ENCODE data around the gene FGFR4.

FGFR4 gene

GRCh38 chr5:177043114-177043513 lies 43.6 kb upstream of the FGFR4 start:
- TF ChIP-seq TCF12 (IDR thresholded peaks at IDR 0.05; ENCODE audit: low read depth) = no peak
- TF ChIP-seq EGR1 (IDR thresholded peaks at IDR 0.05) = no peak
- TF ChIP-seq CREB1 (IDR thresholded peaks at IDR 0.05; ENCODE audit: low read depth) = no peak
- TF ChIP-seq REST (IDR thresholded peaks at IDR 0.05; ENCODE audit: low read depth) = no peak
- TF ChIP-seq NFIC (IDR thresholded peaks at IDR 0.05) = no peak
- no peak for TF ChIP-seq MAX (IDR thresholded peaks at IDR 0.05)
- no peak for TF ChIP-seq EP300 (IDR thresholded peaks at IDR 0.05; ENCODE audit: borderline replicate concordance)
- no peak for TF ChIP-seq FOXM1 (IDR thresholded peaks at IDR 0.05; ENCODE audit: borderline replicate concordance, low read depth)
- no peak for TF ChIP-seq TAF1 (IDR thresholded peaks at IDR 0.05; ENCODE audit: low read depth)
- no peak for TF ChIP-seq CEBPB (IDR thresholded peaks at IDR 0.05)
- TF ChIP-seq TEAD4 (IDR thresholded peaks at IDR 0.05) = no peak
- TF ChIP-seq YY1 (IDR thresholded peaks at IDR 0.05; ENCODE audit: low read depth) = no peak
- TF ChIP-seq RAD21 (IDR thresholded peaks at IDR 0.05; ENCODE audit: low read depth) = no peak
- TF ChIP-seq USF1 (IDR thresholded peaks at IDR 0.05) = no peak
- no peak for TF ChIP-seq ZBTB7A (IDR thresholded peaks at IDR 0.05; ENCODE audit: low read depth)

GRCh38 chr5:177043958-177044357 lies 42.8 kb upstream of the FGFR4 start:
- TF ChIP-seq REST (IDR thresholded peaks at IDR 0.05; ENCODE audit: low read depth) (no peak), CREB1 (IDR thresholded peaks at IDR 0.05; ENCODE audit: low read depth) (no peak)

GRCh38 chr5:177044641-177045040 lies 42.1 kb upstream of the FGFR4 start:
- TF ChIP-seq MAX (IDR thresholded peaks at IDR 0.05) (no peak), USF1 (IDR thresholded peaks at IDR 0.05) (no peak), CREB1 (IDR thresholded peaks at IDR 0.05; ENCODE audit: low read depth) (no peak), EGR1 (IDR thresholded peaks at IDR 0.05) (no peak), CEBPB (IDR thresholded peaks at IDR 0.05) (no peak), FOXM1 (IDR thresholded peaks at IDR 0.05; ENCODE audit: borderline replicate concordance, low read depth) (no peak), TAF1 (IDR thresholded peaks at IDR 0.05; ENCODE audit: low read depth) (no peak), TEAD4 (IDR thresholded peaks at IDR 0.05) (no peak), TCF12 (IDR thresholded peaks at IDR 0.05; ENCODE audit: low read depth) (no peak), EP300 (IDR thresholded peaks at IDR 0.05; ENCODE audit: borderline replicate concordance) (no peak), REST (IDR thresholded peaks at IDR 0.05; ENCODE audit: low read depth) (no peak), RAD21 (IDR thresholded peaks at IDR 0.05; ENCODE audit: low read depth) (no peak), ZBTB7A (IDR thresholded peaks at IDR 0.05; ENCODE audit: low read depth) (no peak), NFIC (IDR thresholded peaks at IDR 0.05) (no peak), YY1 (IDR thresholded peaks at IDR 0.05; ENCODE audit: low read depth) (no peak)

GRCh38 chr5:177045631-177046030 lies 41.1 kb upstream of the FGFR4 start:
- TF ChIP-seq USF1 (IDR thresholded peaks at IDR 0.05) = no peak
- TF ChIP-seq REST (IDR thresholded peaks at IDR 0.05; ENCODE audit: low read depth) = no peak
- no peak for TF ChIP-seq MAX (IDR thresholded peaks at IDR 0.05)
- no peak for TF ChIP-seq TCF12 (IDR thresholded peaks at IDR 0.05; ENCODE audit: low read depth)
- TF ChIP-seq NFIC (IDR thresholded peaks at IDR 0.05) = no peak
- TF ChIP-seq RAD21 (IDR thresholded peaks at IDR 0.05; ENCODE audit: low read depth) = no peak
- no peak for TF ChIP-seq TEAD4 (IDR thresholded peaks at IDR 0.05)
- TF ChIP-seq ZBTB7A (IDR thresholded peaks at IDR 0.05; ENCODE audit: low read depth) = no peak
- no peak for TF ChIP-seq CEBPB (IDR thresholded peaks at IDR 0.05)
- TF ChIP-seq YY1 (IDR thresholded peaks at IDR 0.05; ENCODE audit: low read depth) = no peak
- TF ChIP-seq CREB1 (IDR thresholded peaks at IDR 0.05; ENCODE audit: low read depth) = no peak
- no peak for TF ChIP-seq TAF1 (IDR thresholded peaks at IDR 0.05; ENCODE audit: low read depth)

All from Ishikawa (cell line).